ENCODE data around the gene HCST. TPM values are rescaled to one million over a fixed set of nuclear protein-coding genes. Genes with fewer than 3 reads are reported as not detected.

HCST gene
- total and polyA plus RNA-seq, 2 of the 13 experiments (the other 11 are each of a cell fraction or from before 2014, with no cell fraction given), result 0.24 to 1.2 TPM

DNA sequence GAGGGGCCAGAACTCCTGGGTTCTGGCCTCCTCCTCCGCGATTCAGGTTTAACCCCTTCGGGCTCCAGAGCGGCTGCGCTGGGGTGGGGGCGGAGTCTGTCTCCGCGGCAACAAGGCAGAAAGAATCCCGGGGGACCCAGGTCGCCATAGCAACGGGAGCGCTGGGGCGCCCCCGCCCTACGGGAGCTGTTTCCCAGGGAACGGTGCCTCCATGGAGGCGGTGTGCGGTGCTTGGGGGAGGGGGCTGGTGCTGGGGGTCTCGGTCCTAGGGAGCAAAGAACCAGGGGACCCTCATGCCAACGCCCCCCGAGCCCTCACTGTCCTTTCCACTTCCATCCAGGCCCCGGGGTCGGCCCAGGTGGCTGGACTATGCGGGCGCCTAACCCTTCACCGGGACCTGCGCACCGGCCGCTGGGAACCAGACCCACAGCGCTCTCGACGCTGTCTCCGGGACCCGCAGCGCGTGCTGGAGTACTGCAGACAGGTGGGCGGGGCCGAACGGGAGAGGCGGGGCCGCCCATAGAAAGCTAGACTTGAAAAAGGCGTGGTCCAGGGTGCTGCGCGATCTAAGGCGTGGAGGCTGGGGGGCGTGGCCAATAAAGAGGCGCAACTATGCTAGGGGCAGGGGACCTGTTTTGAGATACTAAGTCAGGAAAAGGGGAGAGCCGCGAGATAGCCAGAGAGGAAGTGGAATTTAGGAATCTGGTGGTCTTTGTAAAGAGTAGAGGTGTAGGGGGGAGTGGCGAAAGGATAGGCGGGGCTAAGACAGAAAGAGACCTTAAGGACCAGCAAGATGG lies 32.8 kb upstream of the HCST start:
- no TSS peak for BruUV-seq (replicated peaks)
- H3K27me3 ChIP-seq (ENCODE audit: control insufficient read depth in 1 of 2, insufficient read depth in 2 of 2, low read length in 2 of 2), result no peaks in the 10 kb centered on the region; a peak in 2 of 5 replicates
- CTCF ChIA-PET (ENCODE audit: low intra/inter-chr PET ratio, low total read pairs), result no interaction called here
- in situ Hi-C loops (cut with HindIII; ENCODE audit: extremely low pct_ligation_motif_present, low pct_unique_long_range_greater_than_20kb) (no loop called here), intact Hi-C loops (cut with micrococcal nuclease; ENCODE audit: unreplicated experiment) (no loop called here)
- no peaks in the 10 kb centered on the region for H3K9me3 ChIP-seq (ENCODE audit: low read length)
- FAIRE-seq (no peak), ATAC-seq (peak; percentile 45), DNase-seq (ENCODE audit: low spot score) (peak; percentile 41)
- H3K4me1 ChIP-seq (ENCODE audit: insufficient read depth, low read length), result peaks cover 16% of the 10 kb centered on the region
- peak overlapping the region in 1 of 3 experiments; percentile 52; a peak in 1 of 6 replicates for H3K4me3 ChIP-seq (replicated peaks in 1 of 3; ENCODE audit: insufficient read depth in 1 of 3, low read depth in 2 of 3, low read length in 3 of 3)
- H3K4me2 ChIP-seq (ENCODE audit: low read depth, low read length), result peak overlapping the region; percentile 61; the same call in 1 of the 2 replicates
- 13% methylated on average over 26 of the region's 51 CpGs for WGBS (ENCODE audit: low lambda C conversion rate)
- no peak overlapping the region for H3K9ac ChIP-seq (ENCODE audit: insufficient read depth, low read depth, low read length)
- H3K36me3 ChIP-seq (replicated peaks in 1 of 2; ENCODE audit: control insufficient read depth in 1 of 2, insufficient read depth in 2 of 2, low read length in 2 of 2), result no peaks in the 10 kb centered on the region
- no peaks in the 10 kb centered on the region for H3K79me2 ChIP-seq (ENCODE audit: insufficient read depth, low read length)
- H2AFZ ChIP-seq (ENCODE audit: low read length), result no peak overlapping the region
- TF ChIP-seq SAP130 (CRISPR knock-in tag; IDR thresholded peaks at IDR 0.05; ENCODE audit: low read depth) (peak; percentile 35; the same call in 1 of the 2 replicates), SP1 (IDR thresholded peaks at IDR 0.05) (no peak), SP1 (CRISPR knock-in tag; IDR thresholded peaks at IDR 0.05) (peak; percentile 60), RFX1 (IDR thresholded peaks at IDR 0.05) (peak; percentile 51), ZNF672 (CRISPR knock-in tag; IDR thresholded peaks at IDR 0.05) (no peak), GABPB1 (CRISPR knock-in tag; IDR thresholded peaks at IDR 0.05) (peak; percentile 29; the same call in 1 of the 2 replicates), ZNF652 (CRISPR knock-in tag; IDR thresholded peaks at IDR 0.05; ENCODE audit: borderline replicate concordance, low read depth) (0 out of 2 replicates have a peak, but pooled peaks have one; percentile 40), HNRNPLL (IDR thresholded peaks at IDR 0.05; ENCODE audit: low read depth, low read length, poor library complexity, severe bottlenecking) (peak; percentile 98), RFX3 (CRISPR knock-in tag; IDR thresholded peaks at IDR 0.05) (peak; percentile 49; the same call in 1 of the 2 replicates), SP5 (CRISPR knock-in tag; IDR thresholded peaks at IDR 0.05; ENCODE audit: borderline replicate concordance, low read depth) (0 out of 2 replicates have a peak, but pooled peaks have one; percentile 13)
- TF ChIP-seq, protein P1, sequence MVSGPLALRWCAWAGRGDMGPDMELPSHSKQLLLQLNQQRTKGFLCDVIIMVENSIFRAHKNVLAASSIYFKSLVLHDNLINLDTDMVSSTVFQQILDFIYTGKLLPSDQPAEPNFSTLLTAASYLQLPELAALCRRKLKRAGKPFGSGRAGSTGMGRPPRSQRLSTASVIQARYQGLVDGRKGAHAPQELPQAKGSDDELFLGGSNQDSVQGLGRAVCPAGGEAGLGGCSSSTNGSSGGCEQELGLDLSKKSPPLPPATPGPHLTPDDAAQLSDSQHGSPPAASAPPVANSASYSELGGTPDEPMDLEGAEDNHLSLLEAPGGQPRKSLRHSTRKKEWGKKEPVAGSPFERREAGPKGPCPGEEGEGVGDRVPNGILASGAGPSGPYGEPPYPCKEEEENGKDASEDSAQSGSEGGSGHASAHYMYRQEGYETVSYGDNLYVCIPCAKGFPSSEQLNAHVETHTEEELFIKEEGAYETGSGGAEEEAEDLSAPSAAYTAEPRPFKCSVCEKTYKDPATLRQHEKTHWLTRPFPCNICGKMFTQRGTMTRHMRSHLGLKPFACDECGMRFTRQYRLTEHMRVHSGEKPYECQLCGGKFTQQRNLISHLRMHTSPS (CRISPR knock-in tag; IDR thresholded peaks at IDR 0.05; ENCODE audit: low read depth), result no peak
- TF ChIP-seq, protein P2, sequence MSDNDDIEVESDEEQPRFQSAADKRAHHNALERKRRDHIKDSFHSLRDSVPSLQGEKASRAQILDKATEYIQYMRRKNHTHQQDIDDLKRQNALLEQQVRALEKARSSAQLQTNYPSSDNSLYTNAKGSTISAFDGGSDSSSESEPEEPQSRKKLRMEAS (IDR thresholded peaks at IDR 0.05), result peak; percentile 52; the same call in 1 of the 2 replicates
- TF ChIP-seq, protein P3, sequence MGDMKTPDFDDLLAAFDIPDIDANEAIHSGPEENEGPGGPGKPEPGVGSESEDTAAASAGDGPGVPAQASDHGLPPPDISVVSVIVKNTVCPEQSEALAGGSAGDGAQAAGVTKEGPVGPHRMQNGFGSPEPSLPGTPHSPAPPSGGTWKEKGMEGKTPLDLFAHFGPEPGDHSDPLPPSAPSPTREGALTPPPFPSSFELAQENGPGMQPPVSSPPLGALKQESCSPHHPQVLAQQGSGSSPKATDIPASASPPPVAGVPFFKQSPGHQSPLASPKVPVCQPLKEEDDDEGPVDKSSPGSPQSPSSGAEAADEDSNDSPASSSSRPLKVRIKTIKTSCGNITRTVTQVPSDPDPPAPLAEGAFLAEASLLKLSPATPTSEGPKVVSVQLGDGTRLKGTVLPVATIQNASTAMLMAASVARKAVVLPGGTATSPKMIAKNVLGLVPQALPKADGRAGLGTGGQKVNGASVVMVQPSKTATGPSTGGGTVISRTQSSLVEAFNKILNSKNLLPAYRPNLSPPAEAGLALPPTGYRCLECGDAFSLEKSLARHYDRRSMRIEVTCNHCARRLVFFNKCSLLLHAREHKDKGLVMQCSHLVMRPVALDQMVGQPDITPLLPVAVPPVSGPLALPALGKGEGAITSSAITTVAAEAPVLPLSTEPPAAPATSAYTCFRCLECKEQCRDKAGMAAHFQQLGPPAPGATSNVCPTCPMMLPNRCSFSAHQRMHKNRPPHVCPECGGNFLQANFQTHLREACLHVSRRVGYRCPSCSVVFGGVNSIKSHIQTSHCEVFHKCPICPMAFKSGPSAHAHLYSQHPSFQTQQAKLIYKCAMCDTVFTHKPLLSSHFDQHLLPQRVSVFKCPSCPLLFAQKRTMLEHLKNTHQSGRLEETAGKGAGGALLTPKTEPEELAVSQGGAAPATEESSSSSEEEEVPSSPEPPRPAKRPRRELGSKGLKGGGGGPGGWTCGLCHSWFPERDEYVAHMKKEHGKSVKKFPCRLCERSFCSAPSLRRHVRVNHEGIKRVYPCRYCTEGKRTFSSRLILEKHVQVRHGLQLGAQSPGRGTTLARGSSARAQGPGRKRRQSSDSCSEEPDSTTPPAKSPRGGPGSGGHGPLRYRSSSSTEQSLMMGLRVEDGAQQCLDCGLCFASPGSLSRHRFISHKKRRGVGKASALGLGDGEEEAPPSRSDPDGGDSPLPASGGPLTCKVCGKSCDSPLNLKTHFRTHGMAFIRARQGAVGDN (CRISPR knock-in tag; IDR thresholded peaks at IDR 0.05), result peak; percentile 21; the same call in 1 of the 2 replicates
- TF ChIP-seq, protein P4, sequence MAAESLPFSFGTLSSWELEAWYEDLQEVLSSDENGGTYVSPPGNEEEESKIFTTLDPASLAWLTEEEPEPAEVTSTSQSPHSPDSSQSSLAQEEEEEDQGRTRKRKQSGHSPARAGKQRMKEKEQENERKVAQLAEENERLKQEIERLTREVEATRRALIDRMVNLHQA (CRISPR knock-in tag; IDR thresholded peaks at IDR 0.05), result no peak
- POLR2A ChIA-PET, result interaction anchor here (0.8 kb wide), 1 partner anchor 10 kb away, joined by 3 read pairs; no protein-coding TSS in a partner anchor
- no peak overlapping the region for H3K27ac ChIP-seq (ENCODE audit: extremely low read length, insufficient read depth, low read length)
- H4K20me1 ChIP-seq (ENCODE audit: insufficient read depth, low read length), result no peaks in the 10 kb centered on the region
